HG03045 (cell line): ENCODE results near the gene ZNF397.
"Not testable (repeated sequence)": the region's sequence is repeated elsewhere in the genome, so short reads cannot be mapped to it uniquely, and the experiment has no call there.

Experiments
- ATAC-seq: cut with Tn5 transposase; IDR thresholded peaks from one replicate; pipeline ENCODE4 v1.9.1; 2021; ENCODE audit warnings: mild to moderate bottlenecking, moderate library complexity; ENCODE audit not compliant: unreplicated experiment

Gene ZNF397

GRCh38 chr18:35240664-35241447 lies at the start of gene ZNF397:
ZNF397 (plus strand) TSS chr18:35241034; CDS start chr18:35242471, 1,437 bp downstream.
- ATAC-seq = peak; percentile 99

GRCh38 chr18:35191698-35192025 lies 49.2 kb upstream of the ZNF397 start:
- ATAC-seq = no peak

- ATAC-seq = no peak
These were observed 48.4 kb upstream of the ZNF397 start for GRCh38 chr18:35192415-35192814.

- ATAC-seq = no peak
These were observed 47.5 kb upstream of the ZNF397 start for GRCh38 chr18:35193316-35193715.

GRCh38 chr18:35197296-35197695 lies 43.5 kb upstream of the ZNF397 start:
- ATAC-seq = no peak

GRCh38 chr18:35201256-35201931 lies 39.4 kb upstream of the ZNF397 start:
- ATAC-seq = no peak

GRCh38 chr18:35203067-35203466 lies 37.8 kb upstream of the ZNF397 start:
- no peak for ATAC-seq

GRCh38 chr18:35205199-35205712 lies 35.6 kb upstream of the ZNF397 start:
- no peak for ATAC-seq

- not testable (repeated sequence) for ATAC-seq
These were observed 34.9 kb upstream of the ZNF397 start for GRCh38 chr18:35205746-35206458.

- no peak for ATAC-seq
These were observed 25.8 kb upstream of the ZNF397 start for GRCh38 chr18:35215026-35215425.

GRCh38 chr18:35216611-35217010 lies 24.2 kb upstream of the ZNF397 start:
- not testable (repeated sequence) for ATAC-seq

GRCh38 chr18:35219331-35219730 lies 21.5 kb upstream of the ZNF397 start:
- not testable (repeated sequence) for ATAC-seq

GRCh38 chr18:35220424-35220823 lies 20.4 kb upstream of the ZNF397 start:
- ATAC-seq = no peak

- ATAC-seq = no peak
These were observed 17.0 kb upstream of the ZNF397 start for GRCh38 chr18:35223797-35224196.

GRCh38 chr18:35227254-35227653 lies 13.6 kb upstream of the ZNF397 start:
- ATAC-seq = no peak

GRCh38 chr18:35231052-35231451 lies 9.8 kb upstream of the ZNF397 start:
- ATAC-seq = peak; percentile 80

- no peak for ATAC-seq
These were observed 4.1 kb upstream of the ZNF397 start for GRCh38 chr18:35236571-35237363.

- ATAC-seq = no peak
These were observed 1.5 kb upstream of the ZNF397 start for GRCh38 chr18:35239314-35239713.

GRCh38 chr18:35241448-35241804 lies 592 bp downstream of the ZNF397 start:
- ATAC-seq = no peak

GRCh38 chr18:35242426-35242825 lies 1.6 kb downstream of the ZNF397 start:
- no peak for ATAC-seq

GRCh38 chr18:35244671-35245070 lies 3.8 kb downstream of the ZNF397 start:
- no peak for ATAC-seq
